Natural killer cell (primary cell): ENCODE measurements around the gene CEACAM6. TPM values are rescaled to one million over a fixed set of nuclear protein-coding genes. Genes with fewer than 3 reads are reported as not detected.

Experiments
- ATAC-seq, 3 donors: fragments of 150-1000 bp in 2 of 3; fragments of 200-7000 bp in 1 of 3; cut with Tn5 transposase; 1 replicate in 1 of 3; 2 replicates in 2 of 3; pipeline ENCODE4 v1.10.0; 2021; ENCODE audit warnings: mild to moderate bottlenecking in 2 of 3, moderate library complexity in 2 of 3
- DNase-seq, 2 donors: peaks; one replicate each; pipeline versions ENCODE4 v3.0.0 to v3.0.0-alpha.2; 2013 to 2021; ENCODE audit warnings: mixed read lengths in 1 of 2
- H3K27ac ChIP-seq: one replicate; pipeline ENCODE4 v1.5.1; 2013; ENCODE audit warnings: mild to moderate bottlenecking, low read length
- H3K27me3 ChIP-seq: one replicate; pipeline ENCODE4 v1.6.1; 2013; ENCODE audit warnings: low read length; ENCODE audit not compliant: control insufficient read depth, insufficient read depth
- H3K36me3 ChIP-seq: one replicate; pipeline ENCODE4 v1.6.1; 2013; ENCODE audit warnings: low read length; ENCODE audit not compliant: control insufficient read depth, insufficient read depth
- H3K4me1 ChIP-seq: one replicate; pipeline ENCODE4 v1.6.1; 2013; ENCODE audit warnings: low read length; ENCODE audit not compliant: control insufficient read depth, insufficient read depth
- H3K4me3 ChIP-seq: one replicate; pipeline ENCODE4 v1.5.1; 2013; ENCODE audit warnings: low read length
- H3K9me3 ChIP-seq: one replicate; pipeline ENCODE4 v1.6.1; 2013; ENCODE audit warnings: low read length; ENCODE audit not compliant: control insufficient read depth, insufficient read depth
- H3K27ac Mint-ChIP-seq, 2 donors: one replicate each; pipeline ENCODE4 v1.8.0; 2022; ENCODE audit warnings: mild to moderate bottlenecking in 2 of 2, mixed read lengths in 2 of 2, moderate library complexity in 1 of 2
- H3K27me3 Mint-ChIP-seq, 2 donors: one replicate each; pipeline ENCODE4 v1.8.0; 2022; ENCODE audit warnings: low read depth in 2 of 2, mixed read lengths in 2 of 2
- H3K36me3 Mint-ChIP-seq: one replicate; pipeline ENCODE4 v1.8.0; 2022; ENCODE audit warnings: mixed read lengths
- H3K4me1 Mint-ChIP-seq, 2 donors: one replicate each; pipeline ENCODE4 v1.8.0; 2022; ENCODE audit warnings: mixed read lengths in 2 of 2
- H3K4me3 Mint-ChIP-seq: one replicate; pipeline ENCODE4 v1.8.0; 2022; ENCODE audit warnings: mild to moderate bottlenecking, moderate library complexity, mixed read lengths
- H3K9me3 Mint-ChIP-seq, 2 donors: one replicate each; pipeline ENCODE4 v1.8.0; 2022; ENCODE audit warnings: mixed read lengths in 2 of 2
- WGBS: methylation state at CpG from one replicate; pipeline ENCODE4 v1.1.7; 2013; ENCODE audit warnings: missing lambda C conversion rate; ENCODE audit not compliant: insufficient coverage; 5-methylcytosine and 5-hydroxymethylcytosine counted together
- intact Hi-C: fragments of 100-400 bp; cut with micrococcal nuclease; formaldehyde crosslinking; loops from one replicate; pipeline ENCODE4 v1.14.2; 2022
- total RNA-seq, 4 donors: library from RNA; stranded (reverse); fragments of 120-200 nt in 1 of 4; gene quantifications; one replicate each; pipeline versions ENCODE4 v1.2.3 to v1.2.4, GENCODE V29; 2013 to 2022
- TF ChIP-seq, protein P1 (sequence below): fragments of 200-600 bp; IDR thresholded peaks from one replicate; pipeline ENCODE4 v1.8.0; 2022; ENCODE audit warnings: antibody characterized with exemption

Gene CEACAM6
- total RNA-seq, 3 donors from 2014 or later (not counting 1 experiment from before 2014, with no cell fraction given) = not detected

DNA sequence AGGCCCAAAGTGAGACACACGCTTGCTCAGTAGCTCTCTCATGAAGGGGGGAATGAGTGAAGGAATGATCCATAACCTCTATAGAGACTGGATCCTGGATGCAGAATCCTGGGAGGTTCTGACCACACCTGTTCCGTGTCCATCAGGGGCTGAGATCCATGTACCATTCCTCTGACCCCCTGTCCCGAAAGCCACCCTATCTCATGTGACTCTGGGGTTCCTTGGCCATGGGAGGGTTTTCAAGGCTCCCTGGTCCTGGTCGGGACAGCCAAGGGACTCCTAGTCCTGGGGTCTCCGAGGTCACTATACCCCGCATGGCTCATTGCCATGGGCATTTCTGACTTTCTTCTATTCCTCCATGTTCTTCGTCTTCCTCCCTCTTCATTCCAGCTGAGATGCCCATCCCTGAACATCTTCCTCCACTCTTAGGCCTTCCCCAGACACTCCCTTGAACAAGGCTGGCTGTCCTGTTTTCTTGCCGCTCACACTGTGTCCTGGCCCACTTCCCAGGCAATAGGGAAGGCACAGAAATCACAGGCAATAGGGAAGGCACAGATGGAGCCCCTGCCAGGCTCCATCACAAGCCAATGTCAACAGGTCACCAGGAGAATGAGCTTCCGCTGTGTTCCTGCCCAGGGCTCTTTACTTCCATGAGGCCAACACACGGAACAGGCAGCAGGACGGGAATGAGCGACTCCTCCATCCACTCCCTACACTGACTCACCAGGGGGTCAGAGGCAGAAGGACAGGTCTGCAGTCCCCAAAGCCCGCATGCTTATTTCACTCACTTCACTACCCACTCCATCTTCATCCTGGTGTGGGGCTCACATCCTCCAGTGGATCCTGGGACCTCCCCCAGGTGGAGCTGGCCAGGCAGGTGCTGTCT, 43.7 kb upstream of the CEACAM6 start:
- peaks cover 2% of the 10 kb centered on the region for H3K4me1 ChIP-seq
- no peak overlapping the region for H3K4me3 Mint-ChIP-seq
- intact Hi-C loops = no loop called here
- no peaks in the 10 kb centered on the region for H3K27me3 ChIP-seq
- no peak overlapping the region for H3K27ac Mint-ChIP-seq
- no peak overlapping the region for H3K27ac ChIP-seq
- H3K9me3 Mint-ChIP-seq = no peaks in the 10 kb centered on the region
- H3K36me3 ChIP-seq = no peaks in the 10 kb centered on the region
- peaks cover 8 to 20% of the 10 kb centered on the region in 2 donors for H3K27me3 Mint-ChIP-seq
- H3K4me3 ChIP-seq = no peak overlapping the region
- no peak for DNase-seq
- H3K36me3 Mint-ChIP-seq = no peaks in the 10 kb centered on the region
- 87% methylated on average over 13 of the region's 13 CpGs for WGBS
- peaks cover 0 to 7% of the 10 kb centered on the region in 2 donors for H3K4me1 Mint-ChIP-seq
- no peaks in the 10 kb centered on the region for H3K9me3 ChIP-seq
- no peak for ATAC-seq
- TF ChIP-seq, protein P1, sequence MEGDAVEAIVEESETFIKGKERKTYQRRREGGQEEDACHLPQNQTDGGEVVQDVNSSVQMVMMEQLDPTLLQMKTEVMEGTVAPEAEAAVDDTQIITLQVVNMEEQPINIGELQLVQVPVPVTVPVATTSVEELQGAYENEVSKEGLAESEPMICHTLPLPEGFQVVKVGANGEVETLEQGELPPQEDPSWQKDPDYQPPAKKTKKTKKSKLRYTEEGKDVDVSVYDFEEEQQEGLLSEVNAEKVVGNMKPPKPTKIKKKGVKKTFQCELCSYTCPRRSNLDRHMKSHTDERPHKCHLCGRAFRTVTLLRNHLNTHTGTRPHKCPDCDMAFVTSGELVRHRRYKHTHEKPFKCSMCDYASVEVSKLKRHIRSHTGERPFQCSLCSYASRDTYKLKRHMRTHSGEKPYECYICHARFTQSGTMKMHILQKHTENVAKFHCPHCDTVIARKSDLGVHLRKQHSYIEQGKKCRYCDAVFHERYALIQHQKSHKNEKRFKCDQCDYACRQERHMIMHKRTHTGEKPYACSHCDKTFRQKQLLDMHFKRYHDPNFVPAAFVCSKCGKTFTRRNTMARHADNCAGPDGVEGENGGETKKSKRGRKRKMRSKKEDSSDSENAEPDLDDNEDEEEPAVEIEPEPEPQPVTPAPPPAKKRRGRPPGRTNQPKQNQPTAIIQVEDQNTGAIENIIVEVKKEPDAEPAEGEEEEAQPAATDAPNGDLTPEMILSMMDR = no peak

- H3K36me3 Mint-ChIP-seq = no peaks in the 10 kb centered on the region
- Histone ChIP-seq H3K27ac (no peak overlapping the region), H3K4me3 (no peak overlapping the region), H3K27me3 (no peaks in the 10 kb centered on the region), H3K9me3 (no peaks in the 10 kb centered on the region), H3K36me3 (no peaks in the 10 kb centered on the region), H3K4me1 (no peaks in the 10 kb centered on the region)
- intact Hi-C loops = no loop called here
- H3K27me3 Mint-ChIP-seq = peaks cover 13 to 22% of the 10 kb centered on the region in 2 donors
- no peaks in the 10 kb centered on the region for H3K9me3 Mint-ChIP-seq
- no peaks in the 10 kb centered on the region for H3K4me1 Mint-ChIP-seq
- H3K4me3 Mint-ChIP-seq = no peak overlapping the region
- H3K27ac Mint-ChIP-seq = no peak overlapping the region
- no peak for DNase-seq
- no peak for ATAC-seq
- WGBS = 72% methylated on average over 4 of the region's 5 CpGs
- TF ChIP-seq, protein P1 = no peak
Measured at GRCh38 chr19:41714598-41714997, 40.7 kb upstream of the CEACAM6 start.

GRCh38 chr19:41718761-41719160, 36.6 kb upstream of the CEACAM6 start:
- DNase-seq (no peak), ATAC-seq (no peak)
- Histone ChIP-seq H3K9me3 (no peaks in the 10 kb centered on the region), H3K27ac (no peak overlapping the region), H3K27me3 (no peaks in the 10 kb centered on the region), H3K4me3 (no peak overlapping the region), H3K36me3 (no peaks in the 10 kb centered on the region), H3K4me1 (no peaks in the 10 kb centered on the region)
- no peak overlapping the region for H3K27ac Mint-ChIP-seq
- no peaks in the 10 kb centered on the region for H3K4me1 Mint-ChIP-seq
- no peaks in the 10 kb centered on the region for H3K9me3 Mint-ChIP-seq
- TF ChIP-seq, protein P1 = no peak
- intact Hi-C loops = no loop called here
- H3K36me3 Mint-ChIP-seq = no peaks in the 10 kb centered on the region
- 83% methylated on average over 6 of the region's 6 CpGs for WGBS
- no peak overlapping the region for H3K4me3 Mint-ChIP-seq
- peaks cover 13 to 20% of the 10 kb centered on the region in 2 donors for H3K27me3 Mint-ChIP-seq
